Measurements from ENCODE around the gene TMEM238. TPM values are rescaled to one million over a fixed set of nuclear protein-coding genes. Genes with fewer than 3 reads are reported as not detected.
A peak's percentile ranks its signal among the peaks of the same experiment; 100 is the strongest.

The TMEM238 gene
- total and polyA plus RNA-seq, 2 donors from 2014 or later: 8.1 to 24.3 TPM

- H3K36me3 ChIP-seq (ENCODE audit: control insufficient read depth in 2 of 3, insufficient read depth in 3 of 3, low read length in 3 of 3): no peaks in the 10 kb centered on the region
- no peak overlapping the region for H3K9ac ChIP-seq (ENCODE audit: low read length in 3 of 3)
- no peak overlapping the region for H3K27ac ChIP-seq (ENCODE audit: low read depth in 2 of 2, low read length in 2 of 2)
- peak; percentile 62 to 82 (median 65) for DNase-seq
- no peak for FAIRE-seq
- no peak for TF ChIP-seq CTCF (IDR thresholded peaks at IDR 0.05; ENCODE audit: borderline replicate concordance, extremely low read depth, insufficient read depth)
- H3K9me3 ChIP-seq (ENCODE audit: control insufficient read depth in 2 of 3, insufficient read depth in 1 of 3, low read length in 3 of 3): no peaks in the 10 kb centered on the region
- intact Hi-C loops (cut with DNase I): no loop called here
- peaks cover 0 to 2% (median 0%) of the 10 kb centered on the region in 3 donors for H3K4me1 ChIP-seq (ENCODE audit: control insufficient read depth in 2 of 3, insufficient read depth in 2 of 3, low read depth in 1 of 3, low read length in 3 of 3)
- H3K27me3 ChIP-seq (ENCODE audit: control insufficient read depth, insufficient read depth, low read length): peaks cover 9% of the 10 kb centered on the region
- H3K4me3 ChIP-seq (ENCODE audit: low read length in 3 of 3): no peak overlapping the region
Observed at GRCh38 chr19:55369653-55370304, 14.3 kb downstream of the TMEM238 start.

GRCh38 chr19:55368701-55369563 is 15.2 kb downstream of the TMEM238 start:
- Histone ChIP-seq H3K27ac (ENCODE audit: low read depth in 2 of 2, low read length in 2 of 2) (no peak overlapping the region), H3K9me3 (ENCODE audit: control insufficient read depth in 2 of 3, insufficient read depth in 1 of 3, low read length in 3 of 3) (no peaks in the 10 kb centered on the region), H3K27me3 (ENCODE audit: control insufficient read depth, insufficient read depth, low read length) (peaks cover 9% of the 10 kb centered on the region), H3K36me3 (ENCODE audit: control insufficient read depth in 2 of 3, insufficient read depth in 3 of 3, low read length in 3 of 3) (no peaks in the 10 kb centered on the region), H3K4me3 (ENCODE audit: low read length in 3 of 3) (no peak overlapping the region), H3K9ac (ENCODE audit: low read length in 3 of 3) (no peak overlapping the region), H3K4me1 (ENCODE audit: control insufficient read depth in 2 of 3, insufficient read depth in 2 of 3, low read depth in 1 of 3, low read length in 3 of 3) (peaks cover 0 to 2% (median 0%) of the 10 kb centered on the region in 3 donors)
- TF ChIP-seq CTCF (IDR thresholded peaks at IDR 0.05; ENCODE audit: borderline replicate concordance, extremely low read depth, insufficient read depth): no peak
- intact Hi-C loops (cut with DNase I): no loop called here
- FAIRE-seq: no peak
- peak in 3 of 5 donors; percentile 43 to 86 (median 69) for DNase-seq

DNA sequence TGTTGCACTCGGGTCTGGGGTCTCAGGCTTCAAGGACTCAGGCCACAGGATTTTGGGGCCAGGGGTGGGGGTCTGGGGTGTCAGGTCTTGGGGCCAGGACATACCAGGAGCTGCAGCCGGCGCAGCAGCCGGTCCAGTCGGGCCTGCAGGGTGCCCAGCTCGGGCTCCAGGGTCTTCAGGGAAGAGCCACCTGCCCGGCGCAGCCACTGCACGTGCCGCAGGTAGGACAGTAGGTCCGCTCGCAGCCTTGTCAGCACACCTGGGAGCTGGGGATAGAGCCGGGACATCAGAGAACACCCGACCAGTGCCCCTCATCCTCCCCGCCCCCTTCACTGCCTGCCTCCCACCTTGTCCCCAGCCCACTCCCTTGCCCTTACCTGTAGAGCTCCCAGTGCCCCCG is 16.0 kb downstream of the TMEM238 start:
- Histone ChIP-seq H3K27ac (ENCODE audit: low read depth in 2 of 2, low read length in 2 of 2) (no peak overlapping the region), H3K27me3 (ENCODE audit: control insufficient read depth, insufficient read depth, low read length) (peaks cover 9% of the 10 kb centered on the region), H3K4me3 (ENCODE audit: low read length in 3 of 3) (no peak overlapping the region), H3K36me3 (ENCODE audit: control insufficient read depth in 2 of 3, insufficient read depth in 3 of 3, low read length in 3 of 3) (no peaks in the 10 kb centered on the region), H3K9me3 (ENCODE audit: control insufficient read depth in 2 of 3, insufficient read depth in 1 of 3, low read length in 3 of 3) (no peaks in the 10 kb centered on the region), H3K4me1 (ENCODE audit: control insufficient read depth in 2 of 3, insufficient read depth in 2 of 3, low read depth in 1 of 3, low read length in 3 of 3) (peaks cover 0 to 2% (median 0%) of the 10 kb centered on the region in 3 donors), H3K9ac (ENCODE audit: low read length in 3 of 3) (no peak overlapping the region)
- intact Hi-C loops (cut with DNase I): no loop called here
- FAIRE-seq (no peak), DNase-seq (peak in 1 of 5 donors; percentile 69)
- no peak for TF ChIP-seq CTCF (IDR thresholded peaks at IDR 0.05; ENCODE audit: borderline replicate concordance, extremely low read depth, insufficient read depth)

Measured in kidney (tissue), 14 donors.